Endothelial cell of umbilical vein (primary cell): Measurements from ENCODE around the gene CLDN6. TPM values are rescaled to one million over a fixed set of nuclear protein-coding genes. Genes with fewer than 3 reads are reported as not detected.

ENCODE experiments used
- BruUV-seq: library from RNA; stranded (reverse); fragments of 400-500 nt; replicated peaks from 2 replicates; lab custom pipeline; 2021; lab: Mats Ljungman, UMichigan
- CTCF ChIA-PET: fragments of 300-600, 350-600 bp; sonication (Branson Sonifier 250); formaldehyde crosslinking; loops from one replicate; lab custom pipeline; 2021; ENCODE audit warnings: antibody characterized with exemption, inconsistent platforms; lab: Charles Lee
- POLR2A ChIA-PET: fragments of 300-600, 350-600 bp; sonication (Branson Sonifier 250); formaldehyde crosslinking; loops from one replicate; lab custom pipeline; 2021; ENCODE audit warnings: antibody characterized with exemption, inconsistent platforms; lab: Charles Lee
- DNase-seq: peaks from one replicate; pipeline ENCODE4 v3.0.0-alpha.2; 2011; ENCODE audit warnings: low read depth, low spot score
- FAIRE-seq: peaks from 2 replicates; lab custom pipeline; 2011; peaks lifted over from hg19 to GRCh38; lab: Jason Lieb, UNC
- H2AFZ ChIP-seq: 2 replicates; pipeline ENCODE4 v1.6.0; 2012; ENCODE audit warnings: low read depth, low read length, control low read depth, inconsistent platforms
- H3K27ac ChIP-seq: 2 replicates; pipeline ENCODE4 v1.5.1; 2011; ENCODE audit warnings: low read depth, mild to moderate bottlenecking, control low read depth, low read length, moderate library complexity; ENCODE audit not compliant: insufficient read depth
- H3K27me3 ChIP-seq, 2 experiments: 2 replicates each; pipeline versions ENCODE4 v1.6.0 to v1.6.1; 2011; ENCODE audit warnings: low read length in 2 of 2, mixed read lengths in 1 of 2; ENCODE audit not compliant: control insufficient read depth in 2 of 2, insufficient read depth in 2 of 2
- H3K36me3 ChIP-seq, 2 experiments: 2 replicates in 1 of 2; 3 replicates in 1 of 2; pipeline ENCODE4 v1.5.1; 2011; ENCODE audit warnings: low read length in 2 of 2, mild to moderate bottlenecking in 1 of 2, moderate library complexity in 1 of 2; ENCODE audit not compliant: control insufficient read depth in 2 of 2, insufficient read depth in 2 of 2; ENCODE audit errors: extremely low read depth in 1 of 2
- H3K4me1 ChIP-seq: 3 replicates; pipeline ENCODE4 v1.5.1; 2011; ENCODE audit warnings: mild to moderate bottlenecking, low read length; ENCODE audit not compliant: control insufficient read depth, insufficient read depth; ENCODE audit errors: extremely low read depth
- H3K4me2 ChIP-seq: 2 replicates; pipeline ENCODE4 v1.6.1; 2011; ENCODE audit warnings: low read length, control low read depth, mixed read lengths; ENCODE audit not compliant: insufficient read depth
- H3K4me3 ChIP-seq, 3 experiments: fragments of 200-600 bp in 1 of 3; sonication (generic), shearing (Covaris generic) in 1 of 3; replicated peaks in 1 of 3; 2 replicates each; pipeline ENCODE4 v1.5.1; 2011 to 2016; ENCODE audit warnings: control low read depth in 3 of 3, low read length in 3 of 3, mild to moderate bottlenecking in 2 of 3, inconsistent platforms in 1 of 3, low read depth in 1 of 3, moderate library complexity in 1 of 3; ENCODE audit not compliant: insufficient read depth in 1 of 3
- H3K79me2 ChIP-seq: 2 replicates; pipeline ENCODE4 v1.6.0; 2012; ENCODE audit warnings: low read length, inconsistent platforms; ENCODE audit not compliant: control insufficient read depth, insufficient read depth
- H3K9ac ChIP-seq: replicated peaks from 2 replicates; pipeline ENCODE3; 2011; ENCODE audit warnings: low read length, control low read depth; ENCODE audit not compliant: insufficient read depth; ENCODE audit errors: extremely low read depth
- H3K9me1 ChIP-seq: replicated peaks from 3 replicates; pipeline ENCODE4 v1.6.0; 2011; ENCODE audit warnings: mild to moderate bottlenecking, low read length; ENCODE audit not compliant: control insufficient read depth, insufficient read depth; ENCODE audit errors: extremely low read depth
- H3K9me3 ChIP-seq: replicated peaks from 2 replicates; pipeline ENCODE4 v1.5.1; 2012; ENCODE audit warnings: low read length, inconsistent platforms; ENCODE audit not compliant: control insufficient read depth, insufficient read depth
- H4K20me1 ChIP-seq: replicated peaks from 2 replicates; pipeline ENCODE3; 2011; ENCODE audit warnings: mild to moderate bottlenecking, low read length; ENCODE audit not compliant: control insufficient read depth, insufficient read depth; ENCODE audit errors: extremely low read depth
- EZH2 ChIP-seq: IDR thresholded peaks from 2 replicates; pipeline ENCODE4 v1.6.1; 2012; ENCODE audit warnings: borderline replicate concordance, low read depth, mild to moderate bottlenecking, moderate library complexity, low read length, inconsistent platforms; ENCODE audit not compliant: severe bottlenecking
- FOS ChIP-seq: IDR thresholded peaks from 2 replicates; pipeline ENCODE4 v1.6.1; 2011; ENCODE audit warnings: mild to moderate bottlenecking, low read length, moderate library complexity, borderline replicate concordance; ENCODE audit not compliant: insufficient read depth
- GATA2 ChIP-seq: IDR thresholded peaks from 2 replicates; pipeline ENCODE4 v1.7.0; 2011; ENCODE audit warnings: low read depth, mild to moderate bottlenecking, moderate library complexity, mixed read lengths, low read length; ENCODE audit not compliant: insufficient read length, insufficient read depth
- JUN ChIP-seq: IDR thresholded peaks from 2 replicates; pipeline ENCODE4 v1.6.1; 2011; ENCODE audit warnings: borderline replicate concordance, low read depth; ENCODE audit not compliant: insufficient read length, insufficient read depth
- MYC ChIP-seq: IDR thresholded peaks from one replicate; pipeline ENCODE4 v1.6.1; 2011; ENCODE audit warnings: mild to moderate bottlenecking, low read depth, low read length
- POLR2A ChIP-seq: IDR thresholded peaks from 2 replicates; pipeline ENCODE4 v1.6.1; 2012; ENCODE audit warnings: low read depth, mild to moderate bottlenecking, control low read depth, low read length
- POLR2AphosphoS5 ChIP-seq: IDR thresholded peaks from 2 replicates; pipeline ENCODE4 v1.6.1; 2012; ENCODE audit warnings: low read depth, mild to moderate bottlenecking, control low read depth, low read length, moderate library complexity; ENCODE audit not compliant: insufficient read depth
- dilution Hi-C: fragments of 300-500 bp; cut with MboI; formaldehyde crosslinking; loops from one replicate; pipeline ENCODE4 v1.15.0; 2019; ENCODE audit warnings: low sequenced_read_pairs; ENCODE audit not compliant: extremely low pct_ligation_motif_present
- intact Hi-C: fragments of 100-400 bp; cut with micrococcal nuclease; formaldehyde crosslinking; loops from one replicate; pipeline ENCODE4 v1.10.0; 2022
- polyA plus RNA-seq, 4 experiments: library from polyadenylated mRNA; depleted of rRNA in 3 of 4; stranded (reverse) in 3 of 4; unstranded in 1 of 4; fragments of >200 nt; gene quantifications; 2 replicates each; pipeline versions ENCODE4 v1.2.1 to v1.2.3, GENCODE V29; 2011 to 2012; ENCODE audit warnings: missing spikeins in 1 of 4
- total RNA-seq: library from RNA; stranded (reverse); gene quantifications from 2 replicates; pipeline ENCODE4 v1.2.3, GENCODE V29; 2021
- TF ChIP-seq, protein P1 (sequence below): IDR thresholded peaks from 2 replicates; pipeline ENCODE4 v1.6.1; 2011; ENCODE audit not compliant: insufficient read depth, insufficient read length
- TF ChIP-seq, protein P2 (sequence below), 2 donors: IDR thresholded peaks; 1 replicate in 1 of 2; 2 replicates in 1 of 2; pipeline ENCODE4 v1.5.1; 2011; ENCODE audit warnings: low read length in 2 of 2, mild to moderate bottlenecking in 2 of 2, moderate library complexity in 2 of 2, control low read depth in 1 of 2, inconsistent platforms in 1 of 2, low read depth in 1 of 2; ENCODE audit not compliant: insufficient read depth in 1 of 2; ENCODE audit errors: extremely low read depth in 1 of 2

CLDN6 gene
- total and polyA plus RNA-seq, 2 donors (not counting 3 experiments of a cell fraction or from before 2014, with no cell fraction given): 0.28 TPM; not detected in 1

DNA sequence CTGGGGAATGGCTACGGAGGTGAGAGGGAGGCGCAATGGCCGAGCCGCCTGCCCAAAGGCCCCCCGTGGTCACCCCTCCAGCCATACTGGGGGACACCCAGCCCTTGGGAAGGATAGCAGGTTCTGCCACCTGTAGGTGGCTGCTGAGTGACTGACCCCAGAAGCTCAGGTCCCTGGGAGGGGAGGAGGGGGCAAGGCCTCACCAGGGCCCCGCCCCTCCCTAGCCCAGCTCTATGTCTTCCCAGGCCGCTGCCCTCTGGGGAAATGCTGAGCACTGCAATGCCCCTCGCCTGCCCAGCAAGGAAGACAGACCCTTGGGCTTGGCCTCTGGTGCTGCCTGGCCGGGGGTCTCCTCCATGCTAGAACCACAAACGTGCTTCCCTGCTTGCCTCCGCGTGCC is 16.7 kb downstream of the CLDN6 start:
- no peaks in the 10 kb centered on the region for H4K20me1 ChIP-seq
- no peaks in the 10 kb centered on the region for H3K36me3 ChIP-seq
- H3K79me2 ChIP-seq: no peaks in the 10 kb centered on the region
- no peak for FAIRE-seq
- H3K4me3 ChIP-seq: no peak overlapping the region
- dilution Hi-C loops (no loop called here), intact Hi-C loops (no loop called here)
- DNase-seq: no peak
- BruUV-seq: no TSS peak
- H3K27me3 ChIP-seq: no peaks in the 10 kb centered on the region
- no peak overlapping the region for H3K4me2 ChIP-seq
- H2AFZ ChIP-seq: no peak overlapping the region
- no peaks in the 10 kb centered on the region for H3K9me1 ChIP-seq
- CTCF ChIA-PET: interaction anchor here (0.9 to 2.5 kb wide), 4 partner anchors 27 to 128 kb away, joined by 3 to 13 read pairs (median 8); no protein-coding TSS in a partner anchor
- H3K4me1 ChIP-seq: peaks cover 3% of the 10 kb centered on the region
- POLR2A ChIA-PET: no interaction called here
- TF ChIP-seq POLR2A (no peak), MYC (no peak), GATA2 (no peak), FOS (no peak), EZH2 (no peak), POLR2AphosphoS5 (no peak), JUN (no peak)
- TF ChIP-seq, protein P1, sequence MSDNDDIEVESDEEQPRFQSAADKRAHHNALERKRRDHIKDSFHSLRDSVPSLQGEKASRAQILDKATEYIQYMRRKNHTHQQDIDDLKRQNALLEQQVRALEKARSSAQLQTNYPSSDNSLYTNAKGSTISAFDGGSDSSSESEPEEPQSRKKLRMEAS: no peak
- TF ChIP-seq, protein P2, sequence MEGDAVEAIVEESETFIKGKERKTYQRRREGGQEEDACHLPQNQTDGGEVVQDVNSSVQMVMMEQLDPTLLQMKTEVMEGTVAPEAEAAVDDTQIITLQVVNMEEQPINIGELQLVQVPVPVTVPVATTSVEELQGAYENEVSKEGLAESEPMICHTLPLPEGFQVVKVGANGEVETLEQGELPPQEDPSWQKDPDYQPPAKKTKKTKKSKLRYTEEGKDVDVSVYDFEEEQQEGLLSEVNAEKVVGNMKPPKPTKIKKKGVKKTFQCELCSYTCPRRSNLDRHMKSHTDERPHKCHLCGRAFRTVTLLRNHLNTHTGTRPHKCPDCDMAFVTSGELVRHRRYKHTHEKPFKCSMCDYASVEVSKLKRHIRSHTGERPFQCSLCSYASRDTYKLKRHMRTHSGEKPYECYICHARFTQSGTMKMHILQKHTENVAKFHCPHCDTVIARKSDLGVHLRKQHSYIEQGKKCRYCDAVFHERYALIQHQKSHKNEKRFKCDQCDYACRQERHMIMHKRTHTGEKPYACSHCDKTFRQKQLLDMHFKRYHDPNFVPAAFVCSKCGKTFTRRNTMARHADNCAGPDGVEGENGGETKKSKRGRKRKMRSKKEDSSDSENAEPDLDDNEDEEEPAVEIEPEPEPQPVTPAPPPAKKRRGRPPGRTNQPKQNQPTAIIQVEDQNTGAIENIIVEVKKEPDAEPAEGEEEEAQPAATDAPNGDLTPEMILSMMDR (IDR thresholded peaks at IDR 0.05; ENCODE audit: extremely low read depth in 1 of 2, insufficient read depth in 1 of 2, low read depth in 1 of 2, low read length in 2 of 2): no peak
- H3K27ac ChIP-seq: no peak overlapping the region
- H3K9me3 ChIP-seq: no peaks in the 10 kb centered on the region
- H3K9ac ChIP-seq: no peak overlapping the region
